ENCODE data around the gene TBX21.

Gene TBX21

DNA sequence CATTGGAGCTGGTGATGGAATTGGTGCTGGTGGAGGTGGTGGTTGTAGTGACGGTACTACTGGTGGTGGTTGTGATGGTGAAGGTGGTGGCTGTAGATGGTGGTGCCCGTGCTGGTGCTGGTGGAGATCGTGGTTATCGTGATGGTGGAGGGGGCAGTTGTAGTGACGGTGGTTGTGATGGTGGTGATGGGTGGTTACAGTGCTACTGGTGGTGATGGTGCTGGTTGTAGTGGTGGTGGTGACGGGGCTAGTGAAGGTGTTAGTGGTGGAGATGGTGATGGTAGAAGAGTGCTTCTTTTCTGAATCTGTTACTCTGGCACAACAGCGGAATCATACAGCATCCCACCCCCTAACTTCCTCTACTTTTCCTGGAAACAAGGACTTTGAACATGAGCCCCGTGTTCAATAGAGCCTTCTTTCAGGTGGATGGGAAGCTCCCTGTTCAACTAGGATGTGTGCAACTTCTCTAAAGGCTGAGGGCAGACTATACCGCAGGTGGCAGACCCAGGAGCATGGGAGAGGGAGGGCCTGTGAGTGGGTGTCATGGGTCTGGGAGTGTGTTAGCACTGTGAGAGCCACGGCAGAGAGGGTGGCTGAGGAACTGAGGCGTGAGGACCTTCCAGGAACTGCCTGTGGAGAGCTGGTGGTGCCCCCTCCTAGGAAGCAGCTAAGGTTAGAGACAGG is 8.2 kb downstream of the TBX21 start:
- no peak overlapping the region for H3K4me3 ChIP-seq (ENCODE audit: low read depth, low read length)
- TF ChIP-seq, protein P1, sequence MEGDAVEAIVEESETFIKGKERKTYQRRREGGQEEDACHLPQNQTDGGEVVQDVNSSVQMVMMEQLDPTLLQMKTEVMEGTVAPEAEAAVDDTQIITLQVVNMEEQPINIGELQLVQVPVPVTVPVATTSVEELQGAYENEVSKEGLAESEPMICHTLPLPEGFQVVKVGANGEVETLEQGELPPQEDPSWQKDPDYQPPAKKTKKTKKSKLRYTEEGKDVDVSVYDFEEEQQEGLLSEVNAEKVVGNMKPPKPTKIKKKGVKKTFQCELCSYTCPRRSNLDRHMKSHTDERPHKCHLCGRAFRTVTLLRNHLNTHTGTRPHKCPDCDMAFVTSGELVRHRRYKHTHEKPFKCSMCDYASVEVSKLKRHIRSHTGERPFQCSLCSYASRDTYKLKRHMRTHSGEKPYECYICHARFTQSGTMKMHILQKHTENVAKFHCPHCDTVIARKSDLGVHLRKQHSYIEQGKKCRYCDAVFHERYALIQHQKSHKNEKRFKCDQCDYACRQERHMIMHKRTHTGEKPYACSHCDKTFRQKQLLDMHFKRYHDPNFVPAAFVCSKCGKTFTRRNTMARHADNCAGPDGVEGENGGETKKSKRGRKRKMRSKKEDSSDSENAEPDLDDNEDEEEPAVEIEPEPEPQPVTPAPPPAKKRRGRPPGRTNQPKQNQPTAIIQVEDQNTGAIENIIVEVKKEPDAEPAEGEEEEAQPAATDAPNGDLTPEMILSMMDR (IDR thresholded peaks at IDR 0.05; ENCODE audit: low read depth, low read length, missing control alignments) = no peak
- no peak for DNase-seq (ENCODE audit: low read depth)

DNA sequence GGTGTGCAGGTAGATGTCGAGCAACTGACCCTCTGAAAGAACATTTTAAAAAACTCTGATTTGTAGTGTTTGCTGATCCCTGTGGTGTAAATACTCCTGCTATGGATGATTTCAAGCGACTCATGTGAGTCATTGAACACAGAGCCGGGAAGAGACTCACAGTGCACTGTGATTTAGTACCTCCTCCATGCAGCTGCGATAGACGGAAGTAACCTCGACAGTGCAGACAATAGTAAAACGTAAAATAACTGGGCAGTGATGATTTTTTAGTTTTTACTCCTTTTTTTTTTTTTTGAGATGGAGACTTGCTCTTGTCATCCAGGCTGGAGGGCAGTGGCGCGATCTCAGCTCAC is 8.7 kb downstream of the TBX21 start:
- no peak for DNase-seq (ENCODE audit: low read depth)
- TF ChIP-seq, protein P1 (IDR thresholded peaks at IDR 0.05; ENCODE audit: low read depth, low read length, missing control alignments) = no peak
- H3K4me3 ChIP-seq (ENCODE audit: low read depth, low read length) = no peak overlapping the region

DNA sequence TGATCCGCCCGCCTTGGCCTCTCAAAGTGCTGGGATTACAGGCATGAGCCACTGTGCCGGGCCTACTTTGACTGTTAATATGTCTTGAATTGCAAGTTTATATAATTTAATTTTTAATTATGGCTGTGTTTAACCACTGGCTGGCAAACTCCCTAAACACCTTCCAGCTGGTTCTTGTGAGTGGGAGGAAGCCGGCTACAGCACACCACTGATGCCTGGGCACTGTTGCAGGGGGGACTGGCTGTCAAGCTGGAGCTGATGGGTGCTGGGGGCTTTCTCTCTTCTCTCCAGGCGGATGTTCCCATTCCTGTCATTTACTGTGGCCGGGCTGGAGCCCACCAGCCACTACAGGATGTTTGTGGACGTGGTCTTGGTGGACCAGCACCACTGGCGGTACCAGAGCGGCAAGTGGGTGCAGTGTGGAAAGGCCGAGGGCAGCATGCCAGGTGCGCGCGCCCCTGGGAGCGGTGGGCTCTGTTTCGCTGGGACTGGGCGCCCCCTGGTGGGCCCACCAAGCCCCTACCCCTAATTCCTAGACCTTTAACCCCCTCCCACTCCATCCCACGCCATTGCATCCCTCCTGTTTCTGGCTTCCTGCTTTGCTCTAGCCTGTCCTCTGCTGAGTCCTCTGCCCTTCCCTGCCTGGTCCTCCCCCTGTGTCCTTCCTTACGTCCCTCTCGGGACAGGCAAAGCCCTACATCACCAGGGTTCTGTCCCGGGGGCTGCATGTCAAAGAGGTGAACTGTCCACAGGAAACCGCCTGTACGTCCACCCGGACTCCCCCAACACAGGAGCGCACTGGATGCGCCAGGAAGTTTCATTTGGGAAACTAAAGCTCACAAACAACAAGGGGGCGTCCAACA is 9.5 kb downstream of the TBX21 start:
- no peak overlapping the region for H3K4me3 ChIP-seq (ENCODE audit: low read depth, low read length)
- TF ChIP-seq, protein P1 (IDR thresholded peaks at IDR 0.05; ENCODE audit: low read depth, low read length, missing control alignments) = peak; percentile 57
- no peak for DNase-seq (ENCODE audit: low read depth)

DNA sequence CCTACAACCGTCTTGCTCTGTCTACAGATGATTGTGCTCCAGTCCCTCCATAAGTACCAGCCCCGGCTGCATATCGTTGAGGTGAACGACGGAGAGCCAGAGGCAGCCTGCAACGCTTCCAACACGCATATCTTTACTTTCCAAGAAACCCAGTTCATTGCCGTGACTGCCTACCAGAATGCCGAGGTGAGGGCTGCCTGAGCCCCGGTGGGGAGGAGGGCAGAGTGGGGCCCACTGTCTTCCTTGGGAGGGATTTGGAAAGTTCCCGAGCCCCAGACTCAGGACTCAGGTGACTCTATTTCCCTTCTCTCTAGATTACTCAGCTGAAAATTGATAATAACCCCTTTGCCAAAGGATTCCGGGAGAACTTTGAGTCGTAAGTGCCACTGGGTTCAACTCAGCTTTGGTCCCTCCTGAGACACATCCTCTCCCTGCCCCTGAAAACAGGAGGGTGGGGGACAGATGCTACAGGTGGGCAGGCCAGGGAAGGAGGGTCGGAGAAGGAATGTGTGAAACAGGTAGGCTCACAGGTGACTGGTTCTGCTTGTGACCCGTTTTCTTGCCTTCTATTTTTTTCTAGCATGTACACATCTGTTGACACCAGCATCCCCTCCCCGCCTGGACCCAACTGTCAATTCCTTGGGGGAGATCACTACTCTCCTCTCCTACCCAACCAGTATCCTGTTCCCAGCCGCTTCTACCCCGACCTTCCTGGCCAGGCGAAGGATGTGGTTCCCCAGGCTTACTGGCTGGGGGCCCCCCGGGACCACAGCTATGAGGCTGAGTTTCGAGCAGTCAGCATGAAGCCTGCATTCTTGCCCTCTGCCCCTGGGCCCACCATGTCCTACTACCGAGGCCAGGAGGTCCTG is 11.4 kb downstream of the TBX21 start:
- TF ChIP-seq, protein P1 (IDR thresholded peaks at IDR 0.05; ENCODE audit: low read depth, low read length, missing control alignments) = no peak
- DNase-seq (ENCODE audit: low read depth) = no peak

DNA sequence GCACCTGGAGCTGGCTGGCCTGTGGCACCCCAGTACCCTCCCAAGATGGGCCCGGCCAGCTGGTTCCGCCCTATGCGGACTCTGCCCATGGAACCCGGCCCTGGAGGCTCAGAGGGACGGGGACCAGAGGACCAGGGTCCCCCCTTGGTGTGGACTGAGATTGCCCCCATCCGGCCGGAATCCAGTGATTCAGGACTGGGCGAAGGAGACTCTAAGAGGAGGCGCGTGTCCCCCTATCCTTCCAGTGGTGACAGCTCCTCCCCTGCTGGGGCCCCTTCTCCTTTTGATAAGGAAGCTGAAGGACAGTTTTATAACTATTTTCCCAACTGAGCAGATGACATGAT is 12.0 kb downstream of the TBX21 start:
- H3K4me3 ChIP-seq (ENCODE audit: low read depth, low read length) = no peak overlapping the region
- TF ChIP-seq, protein P1 (IDR thresholded peaks at IDR 0.05; ENCODE audit: low read depth, low read length, missing control alignments) = no peak
- no peak for DNase-seq (ENCODE audit: low read depth)

More for the DNA sequence above, 11.4 kb downstream of the TBX21 start:
- H3K4me3 ChIP-seq (ENCODE audit: low read depth, low read length) = no peak overlapping the region

DNA sequence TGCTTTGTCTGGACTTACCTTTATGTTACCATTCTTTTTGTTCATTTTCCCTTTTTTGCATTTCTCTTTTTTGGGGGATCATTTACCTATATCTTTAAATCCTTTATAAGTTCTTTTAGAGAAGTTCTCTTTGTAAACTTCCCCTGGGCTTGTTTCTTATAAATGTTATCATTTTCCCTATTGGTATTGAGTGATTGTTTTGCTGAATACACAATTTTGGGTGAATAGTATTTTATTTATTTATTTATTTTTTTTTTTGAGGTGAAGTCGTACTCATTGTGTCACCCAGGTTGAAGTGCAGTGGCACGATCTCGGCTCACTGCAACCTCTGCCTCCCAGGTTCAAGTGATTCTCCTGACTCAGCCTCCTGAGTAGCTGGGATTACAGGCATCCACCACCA is 18.4 kb downstream of the TBX21 start:
- no peak overlapping the region for H3K4me3 ChIP-seq (ENCODE audit: low read depth, low read length)
- no peak for DNase-seq (ENCODE audit: low read depth)
- TF ChIP-seq, protein P1 (IDR thresholded peaks at IDR 0.05; ENCODE audit: low read depth, low read length, missing control alignments) = no peak

Measured in GM12864 (cell line).